ENCODE results near the gene KMO.

The KMO gene

DNA sequence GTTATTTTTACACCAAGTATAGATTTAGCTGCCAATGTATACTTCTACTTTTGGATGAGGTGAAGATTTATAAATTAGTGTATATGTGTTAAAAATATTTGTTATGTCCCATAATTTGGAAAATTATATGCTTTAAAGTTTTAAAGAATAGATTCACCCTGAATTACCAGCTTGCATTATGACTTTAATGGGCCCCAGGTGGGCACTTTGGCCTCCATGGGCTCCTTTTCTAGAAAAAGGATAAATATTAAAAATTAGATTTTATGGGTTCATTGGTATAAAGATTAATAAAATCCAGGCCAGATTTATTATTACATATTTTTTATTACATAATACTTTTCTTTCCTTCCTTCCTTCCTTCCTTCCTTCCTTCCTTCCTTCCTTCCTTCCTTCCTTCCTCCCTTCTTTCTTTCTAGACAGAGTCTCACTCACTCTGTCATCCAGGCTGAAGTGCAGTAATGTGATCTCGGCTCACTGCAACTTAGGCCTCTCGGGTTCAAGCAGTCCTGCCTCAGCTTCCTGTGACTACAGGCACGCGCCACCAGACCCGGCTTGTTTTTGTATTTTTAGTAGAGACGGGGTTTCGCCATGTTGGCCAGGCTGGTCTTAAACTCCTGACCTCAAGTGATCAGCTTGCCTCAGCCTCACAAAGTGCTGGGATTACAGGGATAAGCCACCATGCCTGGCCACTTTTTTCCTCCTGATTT, 21.9 kb downstream of the KMO start:
- Histone ChIP-seq H3K27ac (replicated peaks) (no peak overlapping the region), H3K4me3 (replicated peaks; ENCODE audit: insufficient read depth, low read length) (no peak overlapping the region), H3K27me3 (ENCODE audit: insufficient read depth, poor library complexity, severe bottlenecking) (no peaks in the 10 kb centered on the region)
- TF ChIP-seq, protein P1, sequence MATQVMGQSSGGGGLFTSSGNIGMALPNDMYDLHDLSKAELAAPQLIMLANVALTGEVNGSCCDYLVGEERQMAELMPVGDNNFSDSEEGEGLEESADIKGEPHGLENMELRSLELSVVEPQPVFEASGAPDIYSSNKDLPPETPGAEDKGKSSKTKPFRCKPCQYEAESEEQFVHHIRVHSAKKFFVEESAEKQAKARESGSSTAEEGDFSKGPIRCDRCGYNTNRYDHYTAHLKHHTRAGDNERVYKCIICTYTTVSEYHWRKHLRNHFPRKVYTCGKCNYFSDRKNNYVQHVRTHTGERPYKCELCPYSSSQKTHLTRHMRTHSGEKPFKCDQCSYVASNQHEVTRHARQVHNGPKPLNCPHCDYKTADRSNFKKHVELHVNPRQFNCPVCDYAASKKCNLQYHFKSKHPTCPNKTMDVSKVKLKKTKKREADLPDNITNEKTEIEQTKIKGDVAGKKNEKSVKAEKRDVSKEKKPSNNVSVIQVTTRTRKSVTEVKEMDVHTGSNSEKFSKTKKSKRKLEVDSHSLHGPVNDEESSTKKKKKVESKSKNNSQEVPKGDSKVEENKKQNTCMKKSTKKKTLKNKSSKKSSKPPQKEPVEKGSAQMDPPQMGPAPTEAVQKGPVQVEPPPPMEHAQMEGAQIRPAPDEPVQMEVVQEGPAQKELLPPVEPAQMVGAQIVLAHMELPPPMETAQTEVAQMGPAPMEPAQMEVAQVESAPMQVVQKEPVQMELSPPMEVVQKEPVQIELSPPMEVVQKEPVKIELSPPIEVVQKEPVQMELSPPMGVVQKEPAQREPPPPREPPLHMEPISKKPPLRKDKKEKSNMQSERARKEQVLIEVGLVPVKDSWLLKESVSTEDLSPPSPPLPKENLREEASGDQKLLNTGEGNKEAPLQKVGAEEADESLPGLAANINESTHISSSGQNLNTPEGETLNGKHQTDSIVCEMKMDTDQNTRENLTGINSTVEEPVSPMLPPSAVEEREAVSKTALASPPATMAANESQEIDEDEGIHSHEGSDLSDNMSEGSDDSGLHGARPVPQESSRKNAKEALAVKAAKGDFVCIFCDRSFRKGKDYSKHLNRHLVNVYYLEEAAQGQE (IDR thresholded peaks at IDR 0.05; ENCODE audit: insufficient replicate concordance, low read depth), result no peak
- TF ChIP-seq POLR2AphosphoS5 (IDR thresholded peaks at IDR 0.05; ENCODE audit: low read depth), result no peak
- TF ChIP-seq GABPA (IDR thresholded peaks at IDR 0.05; ENCODE audit: low read depth), result no peak
- TF ChIP-seq SPI1 (IDR thresholded peaks at IDR 0.05; ENCODE audit: borderline replicate concordance, low read depth), result no peak
- TF ChIP-seq, protein P2, sequence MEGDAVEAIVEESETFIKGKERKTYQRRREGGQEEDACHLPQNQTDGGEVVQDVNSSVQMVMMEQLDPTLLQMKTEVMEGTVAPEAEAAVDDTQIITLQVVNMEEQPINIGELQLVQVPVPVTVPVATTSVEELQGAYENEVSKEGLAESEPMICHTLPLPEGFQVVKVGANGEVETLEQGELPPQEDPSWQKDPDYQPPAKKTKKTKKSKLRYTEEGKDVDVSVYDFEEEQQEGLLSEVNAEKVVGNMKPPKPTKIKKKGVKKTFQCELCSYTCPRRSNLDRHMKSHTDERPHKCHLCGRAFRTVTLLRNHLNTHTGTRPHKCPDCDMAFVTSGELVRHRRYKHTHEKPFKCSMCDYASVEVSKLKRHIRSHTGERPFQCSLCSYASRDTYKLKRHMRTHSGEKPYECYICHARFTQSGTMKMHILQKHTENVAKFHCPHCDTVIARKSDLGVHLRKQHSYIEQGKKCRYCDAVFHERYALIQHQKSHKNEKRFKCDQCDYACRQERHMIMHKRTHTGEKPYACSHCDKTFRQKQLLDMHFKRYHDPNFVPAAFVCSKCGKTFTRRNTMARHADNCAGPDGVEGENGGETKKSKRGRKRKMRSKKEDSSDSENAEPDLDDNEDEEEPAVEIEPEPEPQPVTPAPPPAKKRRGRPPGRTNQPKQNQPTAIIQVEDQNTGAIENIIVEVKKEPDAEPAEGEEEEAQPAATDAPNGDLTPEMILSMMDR (IDR thresholded peaks at IDR 0.05; ENCODE audit: insufficient read depth, low read length), result no peak
- no peak for DNase-seq (ENCODE audit: low read depth in 1 of 2, low spot score in 1 of 2)

DNA sequence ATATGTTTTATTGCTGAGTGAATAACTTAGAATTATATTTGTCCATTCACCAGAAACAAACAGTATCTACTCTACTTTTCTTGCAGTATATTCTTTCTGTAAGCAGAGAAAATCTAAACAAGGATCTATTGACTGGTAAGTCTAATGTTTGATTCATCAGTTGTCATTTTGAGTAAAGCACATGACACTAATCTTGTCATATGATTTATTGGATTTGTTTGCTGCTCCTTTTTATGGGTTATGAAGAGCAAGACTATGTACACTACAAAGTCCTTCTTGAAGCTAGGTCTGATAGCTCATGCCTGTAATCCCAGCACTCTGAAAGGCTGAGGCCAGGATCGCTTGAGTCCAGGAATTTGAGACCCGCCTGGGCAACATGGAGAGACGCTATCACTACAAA, 23.3 kb downstream of the KMO start:
- Histone ChIP-seq H3K27ac (replicated peaks) (no peak overlapping the region), H3K4me3 (replicated peaks; ENCODE audit: insufficient read depth, low read length) (no peak overlapping the region), H3K27me3 (ENCODE audit: insufficient read depth, poor library complexity, severe bottlenecking) (no peaks in the 10 kb centered on the region)
- TF ChIP-seq, protein P1 (IDR thresholded peaks at IDR 0.05; ENCODE audit: insufficient replicate concordance, low read depth), result no peak
- TF ChIP-seq GABPA (IDR thresholded peaks at IDR 0.05; ENCODE audit: low read depth) (no peak), POLR2AphosphoS5 (IDR thresholded peaks at IDR 0.05; ENCODE audit: low read depth) (no peak), SPI1 (IDR thresholded peaks at IDR 0.05; ENCODE audit: borderline replicate concordance, low read depth) (no peak)
- TF ChIP-seq, protein P2 (IDR thresholded peaks at IDR 0.05; ENCODE audit: insufficient read depth, low read length), result no peak
- no peak for DNase-seq (ENCODE audit: low read depth in 1 of 2, low spot score in 1 of 2)

DNA sequence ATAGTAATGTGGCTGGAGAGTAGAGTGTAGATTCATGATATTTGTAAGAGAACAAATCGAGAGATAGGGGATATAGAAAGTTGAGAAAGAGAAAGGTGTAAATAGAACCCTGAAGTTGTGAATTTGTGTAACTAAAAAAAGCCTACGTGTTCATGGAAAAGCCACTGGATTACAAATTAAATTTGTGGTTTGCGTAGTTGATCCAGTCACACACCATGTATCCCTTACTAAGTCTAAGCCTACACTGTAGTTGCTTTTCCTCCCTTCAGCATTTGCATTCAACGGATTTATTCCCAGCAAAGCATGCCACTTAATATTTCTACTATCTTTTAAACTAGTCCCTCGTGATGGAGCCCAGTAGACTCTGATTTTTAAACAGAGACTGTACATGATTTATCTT, 24.9 kb downstream of the KMO start:
- TF ChIP-seq SPI1 (IDR thresholded peaks at IDR 0.05; ENCODE audit: borderline replicate concordance, low read depth), result no peak
- TF ChIP-seq POLR2AphosphoS5 (IDR thresholded peaks at IDR 0.05; ENCODE audit: low read depth), result no peak
- no peak for DNase-seq (ENCODE audit: low read depth in 1 of 2, low spot score in 1 of 2)
- H3K4me3 ChIP-seq (replicated peaks; ENCODE audit: insufficient read depth, low read length), result no peak overlapping the region
- H3K27me3 ChIP-seq (ENCODE audit: insufficient read depth, poor library complexity, severe bottlenecking), result no peaks in the 10 kb centered on the region
- no peak overlapping the region for H3K27ac ChIP-seq (replicated peaks)

DNA sequence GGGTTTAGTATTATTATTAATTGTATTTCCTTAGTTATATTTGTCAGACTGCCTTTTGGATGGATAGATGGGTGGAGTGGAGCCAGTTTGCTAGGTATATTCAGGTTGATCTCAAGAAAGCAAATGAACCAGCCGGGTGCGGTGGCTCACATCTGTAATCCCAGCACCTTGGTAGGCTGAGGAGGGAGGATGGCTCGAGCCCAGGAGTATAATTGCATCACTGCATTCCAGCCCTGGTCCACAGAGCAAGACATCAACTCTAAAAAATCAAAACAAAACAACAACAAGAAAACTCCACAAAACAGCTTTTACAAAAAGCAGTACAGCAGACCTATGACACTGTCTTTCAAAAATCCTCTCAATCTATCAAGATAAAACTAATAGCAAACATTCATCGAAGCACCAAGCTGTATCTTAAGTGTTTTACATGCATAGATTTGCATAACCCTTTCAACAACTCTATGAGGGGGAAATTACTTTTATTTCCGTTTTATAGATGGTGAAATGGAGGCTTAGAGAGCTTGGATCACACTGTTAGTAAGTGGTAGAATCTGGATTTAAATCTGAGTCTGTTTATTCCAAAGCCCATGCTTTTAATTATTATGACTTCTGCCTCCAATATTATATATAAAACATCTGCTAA, 25.5 kb downstream of the KMO start:
- Histone ChIP-seq H3K27ac (replicated peaks) (no peak overlapping the region), H3K4me3 (replicated peaks; ENCODE audit: insufficient read depth, low read length) (no peak overlapping the region), H3K27me3 (ENCODE audit: insufficient read depth, poor library complexity, severe bottlenecking) (no peaks in the 10 kb centered on the region)
- TF ChIP-seq, protein P2 (IDR thresholded peaks at IDR 0.05; ENCODE audit: insufficient read depth, low read length), result no peak
- TF ChIP-seq POLR2AphosphoS5 (IDR thresholded peaks at IDR 0.05; ENCODE audit: low read depth), result no peak
- TF ChIP-seq, protein P1 (IDR thresholded peaks at IDR 0.05; ENCODE audit: insufficient replicate concordance, low read depth), result no peak
- TF ChIP-seq GABPA (IDR thresholded peaks at IDR 0.05; ENCODE audit: low read depth), result no peak
- no peak for DNase-seq (ENCODE audit: low read depth in 1 of 2, low spot score in 1 of 2)
